ENCODE measurements around the gene PLIN5. TPM values are rescaled to one million over a fixed set of nuclear protein-coding genes. Genes with fewer than 3 reads are reported as not detected.

The PLIN5 gene
- total and polyA plus RNA-seq, 2 of the 8 experiments (the other 6 are each of a cell fraction or from before 2014, with no cell fraction given): 2.0 to 2.5 TPM

- TF ChIP-seq POU5F1 (IDR thresholded peaks at IDR 0.05; ENCODE audit: low read depth, low read length): no peak
- TF ChIP-seq EZH2 (IDR thresholded peaks at IDR 0.05; ENCODE audit: low read depth, low read length, severe bottlenecking): no peak
- no peak for TF ChIP-seq RBBP5 (IDR thresholded peaks at IDR 0.05; ENCODE audit: borderline replicate concordance, low read depth, low read length)
- TF ChIP-seq TEAD4 (IDR thresholded peaks at IDR 0.05; ENCODE audit: low read depth, low read length): no peak
- no peak for TF ChIP-seq YY1 (IDR thresholded peaks at IDR 0.05; ENCODE audit: low read depth, low read length)
- TF ChIP-seq CTBP2 (IDR thresholded peaks at IDR 0.05; ENCODE audit: borderline replicate concordance, insufficient read depth, insufficient read length, low read length): no peak
- TF ChIP-seq EP300 (IDR thresholded peaks at IDR 0.05; ENCODE audit: borderline replicate concordance in 1 of 2, low read depth in 2 of 2, low read length in 2 of 2): peak in 1 of 2 experiments; percentile 15; a peak in 1 of 3 replicates
- TF ChIP-seq KDM1A (IDR thresholded peaks at IDR 0.05; ENCODE audit: borderline replicate concordance, low read length): peak; percentile 23; the same call in 1 of the 2 replicates
- TF ChIP-seq CEBPB (IDR thresholded peaks at IDR 0.05; ENCODE audit: low read depth, low read length): no peak
- TF ChIP-seq FOSL1 (IDR thresholded peaks at IDR 0.05; ENCODE audit: insufficient read depth, low read depth, low read length): no peak
- no peak for TF ChIP-seq CBX8 (IDR thresholded peaks at IDR 0.05; ENCODE audit: borderline replicate concordance, low read depth, low read length)
- no peak for TF ChIP-seq CBX5 (IDR thresholded peaks at IDR 0.05; ENCODE audit: low read depth, low read length)
- TF ChIP-seq POLR2AphosphoS5 (IDR thresholded peaks at IDR 0.05; ENCODE audit: low read depth, low read length): no peak
- TF ChIP-seq TCF12 (IDR thresholded peaks at IDR 0.05; ENCODE audit: low read depth, low read length): no peak
- TF ChIP-seq CREB1 (IDR thresholded peaks at IDR 0.05): peak; percentile 17; the same call in 1 of the 2 replicates
- no peak for TF ChIP-seq SP2 (IDR thresholded peaks at IDR 0.05; ENCODE audit: low read length)
- TF ChIP-seq TBP (IDR thresholded peaks at IDR 0.05; ENCODE audit: low read depth, low read length): no peak
- TF ChIP-seq NRF1 (IDR thresholded peaks at IDR 0.05; ENCODE audit: low read depth, low read length): no peak
- TF ChIP-seq SIRT6 (IDR thresholded peaks at IDR 0.05; ENCODE audit: low read length): no peak
Measured at GRCh38 chr19:4581666-4582553, 46.9 kb upstream of the PLIN5 start (continued).
